HepG2 (cell line): ENCODE measurements around the gene PSMA3. TPM values are rescaled to one million over a fixed set of nuclear protein-coding genes. Genes with fewer than 3 reads are reported as not detected.
A peak's percentile ranks its signal among the peaks of the same experiment; 100 is the strongest.

Experiments
- ARHGAP35 ChIP-seq: sonication (generic); formaldehyde crosslinking; IDR thresholded peaks from 2 replicates; pipeline ENCODE4 v1.9.0; 2022; ENCODE audit warnings: mild to moderate bottlenecking, inconsistent platforms, moderate library complexity, missing genetic modification reagents, borderline replicate concordance
- GATAD1 ChIP-seq: IDR thresholded peaks from 2 replicates; pipeline ENCODE4 v1.6.1; 2016; ENCODE audit warnings: missing genetic modification reagents, missing compliant biosample characterization
- GLI4 ChIP-seq: sonication (generic); formaldehyde crosslinking; IDR thresholded peaks from 2 replicates; pipeline ENCODE4 v1.5.1; 2020; ENCODE audit warnings: missing genetic modification reagents, mild to moderate bottlenecking, moderate library complexity, borderline replicate concordance
- HOXA9 ChIP-seq: sonication (generic); formaldehyde crosslinking; IDR thresholded peaks from 2 replicates; pipeline ENCODE4 v1.8.1; 2022; ENCODE audit warnings: missing genetic modification reagents, mild to moderate bottlenecking, moderate library complexity, borderline replicate concordance
- KLF16 ChIP-seq, 2 experiments: sonication (generic) in 1 of 2; formaldehyde crosslinking in 1 of 2; IDR thresholded peaks; 2 replicates each; pipeline versions ENCODE4 v1.6.1 to v1.8.0; 2016 to 2023; ENCODE audit warnings: missing genetic modification reagents in 2 of 2, missing compliant biosample characterization in 1 of 2
- MED8 ChIP-seq: sonication (generic); formaldehyde crosslinking; IDR thresholded peaks from 2 replicates; pipeline ENCODE4 v1.8.1; 2023; ENCODE audit warnings: mild to moderate bottlenecking, missing genetic modification reagents; ENCODE audit not compliant: insufficient replicate concordance
- PAF1 ChIP-seq: IDR thresholded peaks from 2 replicates; pipeline ENCODE4 v1.6.1; 2016; ENCODE audit warnings: missing genetic modification reagents, missing compliant biosample characterization
- PCBP2 ChIP-seq: fragments of 200-400 bp; formaldehyde crosslinking; optimal IDR thresholded peaks from 2 replicates; pipeline ENCODE3; 2018; ENCODE audit warnings: low read length, low read depth; ENCODE audit not compliant: poor library complexity, severe bottlenecking
- POLR2G ChIP-seq: fragments of 200-400 bp; formaldehyde crosslinking; IDR thresholded peaks from 2 replicates; pipeline ENCODE4 v1.6.1; 2018; ENCODE audit warnings: mild to moderate bottlenecking, low read depth, low read length, moderate library complexity
- RAD51 ChIP-seq: fragments of 450-650 bp; IDR thresholded peaks from 2 replicates; pipeline ENCODE4 v1.6.1; 2016; ENCODE audit warnings: borderline replicate concordance
- RBM22 ChIP-seq: fragments of 200-400 bp; formaldehyde crosslinking; optimal IDR thresholded peaks from 2 replicates; pipeline ENCODE3; 2017; ENCODE audit warnings: mild to moderate bottlenecking, low read length, moderate library complexity
- TAF1 ChIP-seq: sonication (generic); formaldehyde crosslinking; IDR thresholded peaks from 2 replicates; pipeline ENCODE4 v1.4.0; 2020; ENCODE audit warnings: missing genetic modification reagents
- ZNF441 ChIP-seq: sonication (generic); formaldehyde crosslinking; IDR thresholded peaks from 2 replicates; pipeline ENCODE4 v1.7.0; 2021; ENCODE audit warnings: missing genetic modification reagents, borderline replicate concordance
- ZNF501 ChIP-seq: sonication (generic); formaldehyde crosslinking; IDR thresholded peaks from 2 replicates; pipeline ENCODE4 v1.5.1; 2020; ENCODE audit warnings: mild to moderate bottlenecking, moderate library complexity, missing genetic modification reagents
- ZNF605 ChIP-seq: sonication (generic); formaldehyde crosslinking; IDR thresholded peaks from 2 replicates; pipeline ENCODE4 v1.8.0; 2022; ENCODE audit warnings: mild to moderate bottlenecking, missing genetic modification reagents
- ZNF816 ChIP-seq: sonication (generic); formaldehyde crosslinking; IDR thresholded peaks from 2 replicates; pipeline ENCODE4 v1.8.0; 2022; ENCODE audit warnings: missing genetic modification reagents, mild to moderate bottlenecking, borderline replicate concordance
- polyA plus RNA-seq, 8 experiments: library from polyadenylated mRNA; depleted of rRNA in 3 of 8; stranded (reverse) in 7 of 8; unstranded in 1 of 8; fragments of >200 nt; fragmentation: Illumina TruSeq in 4 of 8; extraction: Trizol in 4 of 8; gene quantifications; 2 replicates each; pipeline versions ENCODE4 v1.2.1 to v1.2.3, GENCODE V29; 2011 to 2016; ENCODE audit warnings: low read depth in 4 of 8, missing spikeins in 1 of 8, mixed read lengths in 1 of 8; ENCODE audit not compliant: insufficient read depth in 1 of 8
- total RNA-seq, 5 experiments: library from RNA; depleted of rRNA; stranded (reverse); fragments of >200 nt; fragmentation: Illumina TruSeq; extraction: Trizol; gene quantifications; 2 replicates each; pipeline ENCODE4 v1.2.3, GENCODE V29; 2016; ENCODE audit warnings: low read depth in 1 of 5
- TF ChIP-seq, protein P1 (sequence below): sonication (generic); formaldehyde crosslinking; IDR thresholded peaks from 2 replicates; pipeline ENCODE4 v1.5.0; 2020; ENCODE audit warnings: mild to moderate bottlenecking, missing genetic modification reagents
- TF ChIP-seq, protein P2 (sequence below): sonication (generic); formaldehyde crosslinking; IDR thresholded peaks from 2 replicates; pipeline ENCODE4 v1.8.0; 2023; ENCODE audit warnings: mild to moderate bottlenecking, missing genetic modification reagents
- TF ChIP-seq, protein P3 (sequence below): sonication (generic); formaldehyde crosslinking; IDR thresholded peaks from 2 replicates; pipeline ENCODE4 v1.9.0; 2022; ENCODE audit warnings: low read depth, missing genetic modification reagents
- TF ChIP-seq, protein P4 (sequence below): sonication (generic); formaldehyde crosslinking; IDR thresholded peaks from 2 replicates; pipeline ENCODE4 v1.4.0; 2020; ENCODE audit warnings: missing genetic modification reagents, low read depth, mild to moderate bottlenecking, borderline replicate concordance
- TF ChIP-seq, protein P5 (sequence below): sonication (generic); formaldehyde crosslinking; IDR thresholded peaks from 2 replicates; pipeline ENCODE4 v1.5.0; 2020; ENCODE audit warnings: mild to moderate bottlenecking, missing genetic modification reagents, borderline replicate concordance

PSMA3 gene
- total and polyA plus RNA-seq, 2 of the 13 experiments (the other 11 are each of a cell fraction or from before 2014, with no cell fraction given): 232 to 275 TPM

DNA sequence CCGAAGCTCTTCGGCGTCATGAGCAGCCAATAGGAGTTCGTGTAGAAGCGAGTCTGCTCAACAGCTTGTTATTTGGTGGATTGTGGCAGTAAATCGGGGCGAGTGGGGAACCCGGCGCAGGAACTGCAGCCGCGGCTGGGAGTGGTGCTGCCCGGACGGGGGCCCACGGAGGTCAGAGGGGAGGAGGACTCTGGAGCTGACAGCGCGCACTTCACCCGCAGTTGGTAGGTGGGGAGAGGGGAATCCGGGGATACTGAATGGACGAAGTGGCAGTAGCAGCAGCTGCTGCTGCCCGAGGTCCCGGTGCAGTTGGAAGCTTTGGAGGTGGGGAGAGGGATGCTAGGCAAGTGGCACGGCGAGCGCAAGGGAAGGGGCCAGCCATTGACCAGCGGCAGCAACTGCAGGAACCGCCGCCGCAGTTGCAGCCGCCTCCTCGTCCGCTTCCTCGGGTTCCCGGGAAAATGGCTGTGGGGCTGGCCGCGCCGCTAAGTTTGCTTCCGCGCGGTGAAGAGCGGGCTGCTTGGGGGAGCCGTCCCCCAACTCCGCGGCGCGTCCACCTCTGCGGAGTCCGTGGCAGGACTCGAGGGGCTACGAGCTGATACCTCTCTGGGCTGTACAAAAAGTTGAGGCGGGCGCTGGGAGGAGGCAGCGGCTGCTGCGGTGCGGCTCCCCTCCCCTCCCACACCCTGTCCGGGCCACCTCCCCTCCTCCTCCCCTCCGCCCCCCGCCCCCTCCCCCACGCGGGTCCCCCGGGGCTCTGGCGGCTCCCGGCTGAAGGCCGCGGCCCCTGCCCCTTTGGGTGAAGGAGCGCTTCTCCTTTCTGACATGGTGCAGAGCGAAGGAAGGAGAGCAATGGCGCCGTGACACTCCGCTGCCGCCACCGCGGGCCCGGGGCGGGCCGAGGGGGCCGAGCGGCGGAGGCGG, 54.1 kb downstream of the PSMA3 start, which contains the start of gene ARID4A (continued):
- TF ChIP-seq, protein P1, sequence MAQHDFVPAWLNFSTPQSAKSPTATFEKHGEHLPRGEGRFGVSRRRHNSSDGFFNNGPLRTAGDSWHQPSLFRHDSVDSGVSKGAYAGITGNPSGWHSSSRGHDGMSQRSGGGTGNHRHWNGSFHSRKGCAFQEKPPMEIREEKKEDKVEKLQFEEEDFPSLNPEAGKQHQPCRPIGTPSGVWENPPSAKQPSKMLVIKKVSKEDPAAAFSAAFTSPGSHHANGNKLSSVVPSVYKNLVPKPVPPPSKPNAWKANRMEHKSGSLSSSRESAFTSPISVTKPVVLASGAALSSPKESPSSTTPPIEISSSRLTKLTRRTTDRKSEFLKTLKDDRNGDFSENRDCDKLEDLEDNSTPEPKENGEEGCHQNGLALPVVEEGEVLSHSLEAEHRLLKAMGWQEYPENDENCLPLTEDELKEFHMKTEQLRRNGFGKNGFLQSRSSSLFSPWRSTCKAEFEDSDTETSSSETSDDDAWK (CRISPR knock-in tag): no peak
- TF ChIP-seq TAF1 (CRISPR knock-in tag) (peak; percentile 25), GLI4 (CRISPR knock-in tag) (no peak), ZNF605 (CRISPR knock-in tag) (0 out of 2 replicates have a peak, but pooled peaks have one; percentile 64), RAD51 (no peak), ZNF501 (CRISPR knock-in tag) (no peak; the same call in none of the 2 replicates), RBM22 (no peak), ZNF441 (no peak), PAF1 (CRISPR knock-in tag) (no peak), POLR2G (peak; percentile 56; the same call in 1 of the 2 replicates), MED8 (CRISPR knock-in tag) (no peak), KLF16 (CRISPR knock-in tag; IDR thresholded peaks at IDR 0.05) (peak in 1 of 2 experiments; percentile 19; a peak in 1 of 4 replicates), ARHGAP35 (CRISPR knock-in tag) (no peak), PCBP2 (no peak), HOXA9 (peak; percentile 62; the same call in 1 of the 2 replicates), ZNF816 (CRISPR knock-in tag) (no peak), GATAD1 (CRISPR knock-in tag) (peak; percentile 62; the same call in 1 of the 2 replicates)
- TF ChIP-seq, protein P2, sequence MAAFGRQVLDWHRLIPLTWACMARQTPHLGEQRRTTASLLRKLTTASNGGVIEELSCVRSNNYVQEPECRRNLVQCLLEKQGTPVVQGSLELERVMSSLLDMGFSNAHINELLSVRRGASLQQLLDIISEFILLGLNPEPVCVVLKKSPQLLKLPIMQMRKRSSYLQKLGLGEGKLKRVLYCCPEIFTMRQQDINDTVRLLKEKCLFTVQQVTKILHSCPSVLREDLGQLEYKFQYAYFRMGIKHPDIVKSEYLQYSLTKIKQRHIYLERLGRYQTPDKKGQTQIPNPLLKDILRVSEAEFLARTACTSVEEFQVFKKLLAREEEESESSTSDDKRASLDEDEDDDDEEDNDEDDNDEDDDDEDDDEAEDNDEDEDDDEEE (CRISPR knock-in tag): peak; percentile 30; the same call in 1 of the 2 replicates
- TF ChIP-seq, protein P3, sequence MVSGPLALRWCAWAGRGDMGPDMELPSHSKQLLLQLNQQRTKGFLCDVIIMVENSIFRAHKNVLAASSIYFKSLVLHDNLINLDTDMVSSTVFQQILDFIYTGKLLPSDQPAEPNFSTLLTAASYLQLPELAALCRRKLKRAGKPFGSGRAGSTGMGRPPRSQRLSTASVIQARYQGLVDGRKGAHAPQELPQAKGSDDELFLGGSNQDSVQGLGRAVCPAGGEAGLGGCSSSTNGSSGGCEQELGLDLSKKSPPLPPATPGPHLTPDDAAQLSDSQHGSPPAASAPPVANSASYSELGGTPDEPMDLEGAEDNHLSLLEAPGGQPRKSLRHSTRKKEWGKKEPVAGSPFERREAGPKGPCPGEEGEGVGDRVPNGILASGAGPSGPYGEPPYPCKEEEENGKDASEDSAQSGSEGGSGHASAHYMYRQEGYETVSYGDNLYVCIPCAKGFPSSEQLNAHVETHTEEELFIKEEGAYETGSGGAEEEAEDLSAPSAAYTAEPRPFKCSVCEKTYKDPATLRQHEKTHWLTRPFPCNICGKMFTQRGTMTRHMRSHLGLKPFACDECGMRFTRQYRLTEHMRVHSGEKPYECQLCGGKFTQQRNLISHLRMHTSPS: no peak
- TF ChIP-seq, protein P4, sequence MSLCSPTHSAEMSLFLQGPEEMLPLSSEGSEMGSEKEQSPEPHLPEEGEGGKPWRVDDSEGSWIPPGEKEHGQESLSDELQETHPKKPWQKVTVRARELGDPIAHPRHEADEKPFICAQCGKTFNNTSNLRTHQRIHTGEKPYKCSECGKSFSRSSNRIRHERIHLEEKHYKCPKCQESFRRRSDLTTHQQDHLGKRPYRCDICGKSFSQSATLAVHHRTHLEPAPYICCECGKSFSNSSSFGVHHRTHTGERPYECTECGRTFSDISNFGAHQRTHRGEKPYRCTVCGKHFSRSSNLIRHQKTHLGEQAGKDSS (CRISPR knock-in tag): no peak
- TF ChIP-seq, protein P5, sequence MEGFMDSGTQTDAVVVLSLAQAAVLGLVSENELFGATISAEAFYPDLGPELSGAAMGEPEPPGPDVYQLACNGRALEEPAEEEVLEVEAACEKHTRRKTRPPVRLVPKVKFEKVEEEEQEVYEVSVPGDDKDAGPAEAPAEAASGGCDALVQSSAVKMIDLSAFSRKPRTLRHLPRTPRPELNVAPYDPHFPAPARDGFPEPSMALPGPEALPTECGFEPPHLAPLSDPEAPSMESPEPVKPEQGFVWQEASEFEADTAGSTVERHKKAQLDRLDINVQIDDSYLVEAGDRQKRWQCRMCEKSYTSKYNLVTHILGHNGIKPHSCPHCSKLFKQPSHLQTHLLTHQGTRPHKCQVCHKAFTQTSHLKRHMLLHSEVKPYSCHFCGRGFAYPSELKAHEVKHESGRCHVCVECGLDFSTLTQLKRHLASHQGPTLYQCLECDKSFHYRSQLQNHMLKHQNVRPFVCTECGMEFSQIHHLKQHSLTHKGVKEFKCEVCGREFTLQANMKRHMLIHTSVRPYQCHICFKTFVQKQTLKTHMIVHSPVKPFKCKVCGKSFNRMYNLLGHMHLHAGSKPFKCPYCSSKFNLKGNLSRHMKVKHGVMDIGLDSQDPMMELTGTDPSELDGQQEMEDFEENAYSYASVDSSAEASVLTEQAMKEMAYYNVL (CRISPR knock-in tag): no peak
